ENCODE results near the gene LRP1B.

DNA sequence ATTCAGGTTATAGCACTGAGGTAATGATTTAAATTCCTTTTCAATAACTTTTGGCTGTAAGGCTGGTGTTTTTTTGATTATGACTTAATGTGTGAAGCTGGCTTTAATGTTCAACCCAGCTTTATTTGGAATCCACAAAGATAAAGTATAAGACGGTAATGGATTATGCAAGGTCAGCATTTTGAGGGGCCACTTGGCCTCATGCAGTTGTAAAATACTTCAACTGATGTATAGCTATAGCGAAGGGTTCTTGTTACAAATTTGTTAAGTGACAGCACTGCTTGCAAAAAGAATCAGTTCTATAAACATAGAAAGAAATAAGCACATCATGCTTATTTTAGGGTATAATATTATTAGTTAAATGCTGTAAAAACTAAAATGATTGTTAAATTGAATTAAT lies 36.6 kb downstream of the LRP1B start:
- TF ChIP-seq KDM1A (IDR thresholded peaks at IDR 0.05; ENCODE audit: low read depth) (no peak), NFE2L2 (conservative IDR thresholded peaks at IDR 0.05; ENCODE audit: low read length) (no peak), JUN (IDR thresholded peaks at IDR 0.05) (no peak), HDAC2 (IDR thresholded peaks at IDR 0.05) (no peak)
- TF ChIP-seq, protein P1, sequence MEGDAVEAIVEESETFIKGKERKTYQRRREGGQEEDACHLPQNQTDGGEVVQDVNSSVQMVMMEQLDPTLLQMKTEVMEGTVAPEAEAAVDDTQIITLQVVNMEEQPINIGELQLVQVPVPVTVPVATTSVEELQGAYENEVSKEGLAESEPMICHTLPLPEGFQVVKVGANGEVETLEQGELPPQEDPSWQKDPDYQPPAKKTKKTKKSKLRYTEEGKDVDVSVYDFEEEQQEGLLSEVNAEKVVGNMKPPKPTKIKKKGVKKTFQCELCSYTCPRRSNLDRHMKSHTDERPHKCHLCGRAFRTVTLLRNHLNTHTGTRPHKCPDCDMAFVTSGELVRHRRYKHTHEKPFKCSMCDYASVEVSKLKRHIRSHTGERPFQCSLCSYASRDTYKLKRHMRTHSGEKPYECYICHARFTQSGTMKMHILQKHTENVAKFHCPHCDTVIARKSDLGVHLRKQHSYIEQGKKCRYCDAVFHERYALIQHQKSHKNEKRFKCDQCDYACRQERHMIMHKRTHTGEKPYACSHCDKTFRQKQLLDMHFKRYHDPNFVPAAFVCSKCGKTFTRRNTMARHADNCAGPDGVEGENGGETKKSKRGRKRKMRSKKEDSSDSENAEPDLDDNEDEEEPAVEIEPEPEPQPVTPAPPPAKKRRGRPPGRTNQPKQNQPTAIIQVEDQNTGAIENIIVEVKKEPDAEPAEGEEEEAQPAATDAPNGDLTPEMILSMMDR (IDR thresholded peaks at IDR 0.05): no peak

Data from A549 (cell line).